Cardiac fibroblast (primary cell): Measurements from ENCODE around the gene MIDN.
A peak's percentile ranks its signal among the peaks of the same experiment; 100 is the strongest.
"Not testable (repeated sequence)": the region's sequence is repeated elsewhere in the genome, so short reads cannot be mapped to it uniquely, and the experiment has no call there.

ENCODE experiments used
- DNase-seq, 2 donors: peaks; one replicate each; pipeline versions ENCODE4 v3.0.0 to v3.0.0-alpha.2; 2010; ENCODE audit warnings: low read depth in 2 of 2
- H3K4me3 ChIP-seq, 2 donors: replicated peaks in 1 of 2; 1 replicate in 1 of 2; 2 replicates in 1 of 2; pipeline ENCODE4 v1.5.1; 2011; ENCODE audit warnings: low read depth in 2 of 2, low read length in 2 of 2, mild to moderate bottlenecking in 2 of 2, moderate library complexity in 1 of 2
- CTCF ChIP-seq: IDR thresholded peaks from one replicate; pipeline ENCODE4 v1.5.1; 2011; ENCODE audit warnings: low read depth, mild to moderate bottlenecking, low read length, inconsistent platforms

Gene MIDN

DNA sequence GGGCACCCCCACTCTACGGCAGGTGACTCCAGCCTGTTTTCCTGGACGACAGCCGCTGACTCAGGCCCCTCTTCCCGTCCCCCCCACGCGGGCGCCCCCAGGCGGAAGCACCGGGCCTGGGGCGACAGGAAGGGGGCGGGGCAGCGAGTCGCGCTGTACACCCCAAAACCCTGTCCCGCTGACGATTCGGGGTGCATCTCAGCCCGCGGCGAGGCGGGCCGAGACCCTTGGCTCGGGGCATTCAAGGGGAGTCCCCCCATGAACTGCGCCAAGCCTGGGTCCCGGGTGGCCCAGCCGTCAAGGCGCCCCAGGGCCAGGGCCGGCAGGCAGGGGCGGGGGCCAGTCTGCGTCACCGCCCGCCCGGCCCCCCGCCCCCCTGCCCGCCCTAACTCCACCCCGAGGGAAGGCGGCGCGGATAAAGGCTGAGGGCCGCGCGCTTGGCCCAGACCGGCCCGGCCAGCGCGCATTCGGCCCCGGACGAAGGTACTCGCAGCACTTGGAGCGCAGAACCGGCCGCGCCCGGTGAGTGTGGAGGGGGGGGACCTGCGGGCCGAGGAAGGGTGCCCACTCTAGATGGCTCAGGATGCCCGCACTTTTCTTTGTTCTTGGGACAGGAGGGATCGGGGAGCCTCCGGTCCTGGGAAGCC lies at the start of gene MIDN:
MIDN (plus strand) TSS at position 445 of the 647 bp plus-strand sequence. CDS start 1,714 bp downstream, outside the sequence.
- TF ChIP-seq CTCF: peak; percentile 25
- DNase-seq: peak; percentile 92 to 95
- peak within 1 kb of the TSS; percentile 64 to 74 for H3K4me3 ChIP-seq

GRCh38 chr19:1199531-1199930 lies 48.9 kb upstream of the MIDN start:
- no peak for TF ChIP-seq CTCF
- no peak for DNase-seq
- no peak overlapping the region for H3K4me3 ChIP-seq

DNA sequence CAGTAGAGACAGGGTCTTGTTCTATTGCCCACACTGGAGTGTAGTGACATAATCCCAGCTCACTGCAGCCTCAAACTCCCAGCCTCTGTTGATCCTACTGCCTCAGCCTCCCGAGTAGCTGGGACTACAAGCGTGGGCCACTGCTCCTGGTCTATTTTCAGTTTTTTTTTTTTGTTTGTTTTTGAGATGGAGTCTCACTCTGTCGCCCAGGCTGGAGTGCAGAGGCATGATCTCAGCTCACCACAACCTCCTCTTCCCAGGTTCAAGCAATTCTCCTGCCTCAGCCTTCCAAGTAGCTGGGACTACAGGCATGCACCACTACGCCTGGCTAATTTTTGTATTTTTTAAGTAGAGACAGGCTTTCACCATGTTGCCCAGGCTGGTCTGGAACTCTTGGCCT lies 47.8 kb upstream of the MIDN start:
- not testable (repeated sequence) for DNase-seq, H3K4me3 ChIP-seq

- TF ChIP-seq CTCF: no peak
- H3K4me3 ChIP-seq: peak within 1 kb of the TSS; percentile 71 to 76
- peak; percentile 97 to 99 for DNase-seq
These were observed 43.0 kb upstream of the MIDN start, which contains the start of gene STK11 for GRCh38 chr19:1205114-1206099. Gene STK11 (plus strand): TSS chr19:1205778. CDS start chr19:1206914, 1,136 bp downstream.

DNA sequence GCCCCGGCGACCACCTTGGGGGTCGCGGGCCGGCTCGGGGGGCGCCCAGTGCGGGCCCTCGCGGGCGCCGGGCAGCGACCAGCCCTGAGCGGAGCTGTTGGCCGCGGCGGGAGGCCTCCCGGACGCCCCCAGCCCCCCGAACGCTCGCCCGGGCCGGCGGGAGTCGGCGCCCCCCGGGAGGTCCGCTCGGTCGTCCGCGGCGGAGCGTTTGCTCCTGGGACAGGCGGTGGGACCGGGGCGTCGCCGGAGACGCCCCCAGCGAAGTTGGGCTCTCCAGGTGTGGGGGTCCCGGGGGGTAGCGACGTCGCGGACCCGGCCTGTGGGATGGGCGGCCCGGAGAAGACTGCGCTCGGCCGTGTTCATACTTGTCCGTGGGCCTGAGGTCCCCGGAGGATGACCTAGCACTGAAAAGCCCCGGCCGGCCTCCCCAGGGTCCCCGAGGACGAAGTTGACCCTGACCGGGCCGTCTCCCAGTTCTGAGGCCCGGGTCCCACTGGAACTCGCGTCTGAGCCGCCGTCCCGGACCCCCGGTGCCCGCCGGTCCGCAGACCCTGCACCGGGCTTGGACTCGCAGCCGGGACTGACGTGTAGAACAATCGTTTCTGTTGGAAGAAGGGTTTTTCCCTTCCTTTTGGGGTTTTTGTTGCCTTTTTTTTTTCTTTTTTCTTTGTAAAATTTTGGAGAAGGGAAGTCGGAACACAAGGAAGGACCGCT lies 42.1 kb upstream of the MIDN start:
- no peak for TF ChIP-seq CTCF
- peak overlapping the region; percentile 71 to 76 for H3K4me3 ChIP-seq
- DNase-seq: peak in 1 of 2 donors; percentile 16

- no peak for DNase-seq
- no peak for TF ChIP-seq CTCF
- H3K4me3 ChIP-seq: peak overlapping the region; percentile 71 to 76
These were observed 41.4 kb upstream of the MIDN start for GRCh38 chr19:1206864-1207450.

DNA sequence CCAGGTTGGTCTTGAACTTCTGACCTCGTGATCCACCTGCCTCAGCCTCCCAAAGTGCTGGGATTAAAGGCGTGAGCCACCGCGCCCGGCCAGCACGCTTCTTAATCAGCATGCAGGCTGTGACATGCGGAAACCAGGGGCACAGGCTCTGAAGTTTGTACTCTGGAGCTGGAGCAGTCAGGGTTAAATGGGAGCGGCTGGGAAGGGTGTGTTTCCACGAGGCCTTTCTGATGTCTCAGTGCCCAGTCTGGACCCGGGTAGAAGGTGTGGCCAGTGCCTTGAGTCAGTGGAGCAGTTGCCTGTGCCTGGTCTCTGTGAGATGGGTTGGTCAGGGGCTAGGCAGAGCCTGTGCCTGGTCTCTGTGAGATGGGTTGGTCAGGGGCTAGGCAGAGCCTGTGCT lies 39.6 kb upstream of the MIDN start:
- not testable (repeated sequence) for H3K4me3 ChIP-seq, DNase-seq
